WTC11 (cell line): ENCODE results near the gene TTL. TPM values are rescaled to one million over a fixed set of nuclear protein-coding genes. Genes with fewer than 3 reads are reported as not detected.

Experiments used
- ATAC-seq: fragments of 200-7000 bp; cut with Tn5 transposase; 2 replicates; pipeline ENCODE4 v1.10.0; 2021; ENCODE audit warnings: mild to moderate bottlenecking, moderate library complexity
- CTCF ChIA-PET: fragments of 300-600 bp; sonication (Branson Sonifier 250); formaldehyde crosslinking; loops from one replicate; lab custom pipeline; 2021; ENCODE audit warnings: antibody characterized with exemption; lab: Charles Lee
- POLR2A ChIA-PET: fragments of 350-600 bp; sonication (Branson Sonifier 250); formaldehyde crosslinking; loops from one replicate; lab custom pipeline; 2021; ENCODE audit warnings: antibody characterized with exemption; lab: Charles Lee
- DNase-seq: peaks from one replicate; pipeline ENCODE4 v3.0.0; 2021; ENCODE audit warnings: low spot score
- H3K27ac Mint-ChIP-seq: 2 replicates; pipeline ENCODE4 v1.8.0; 2021; ENCODE audit warnings: mixed read lengths
- H3K27me3 Mint-ChIP-seq: 2 replicates; pipeline ENCODE4 v1.8.0; 2021; ENCODE audit warnings: low read depth, mild to moderate bottlenecking, moderate library complexity, mixed read lengths
- H3K36me3 Mint-ChIP-seq: 2 replicates; pipeline ENCODE4 v1.8.0; 2021; ENCODE audit warnings: mixed read lengths
- H3K4me1 Mint-ChIP-seq: 2 replicates; pipeline ENCODE4 v1.8.0; 2022; ENCODE audit warnings: mixed read lengths
- H3K4me3 Mint-ChIP-seq: 2 replicates; pipeline ENCODE4 v1.8.0; 2021; ENCODE audit warnings: mild to moderate bottlenecking, moderate library complexity, mixed read lengths
- H3K9me3 Mint-ChIP-seq: 2 replicates; pipeline ENCODE4 v1.8.0; 2021; ENCODE audit warnings: mixed read lengths
- ATF1 ChIP-seq: sonication (generic); formaldehyde crosslinking; IDR thresholded peaks from 2 replicates; pipeline ENCODE4 v1.8.1; 2023; ENCODE audit warnings: mild to moderate bottlenecking, moderate library complexity, missing genetic modification reagents
- CREB1 ChIP-seq: sonication (generic); formaldehyde crosslinking; IDR thresholded peaks from 2 replicates; pipeline ENCODE4 v1.8.0; 2023; ENCODE audit warnings: mild to moderate bottlenecking, missing genetic modification reagents
- CTCF ChIP-seq: fragments of 200-600 bp; IDR thresholded peaks from 2 replicates; pipeline ENCODE4 v1.8.0; 2022; ENCODE audit warnings: antibody characterized with exemption
- E2F4 ChIP-seq: sonication (generic); formaldehyde crosslinking; IDR thresholded peaks from 2 replicates; pipeline ENCODE4 v1.8.1; 2022; ENCODE audit warnings: low read depth, mild to moderate bottlenecking, moderate library complexity, missing genetic modification reagents, borderline replicate concordance
- ELF4 ChIP-seq: sonication (generic); formaldehyde crosslinking; IDR thresholded peaks from 2 replicates; pipeline ENCODE4 v1.8.1; 2022; ENCODE audit warnings: low read depth, mild to moderate bottlenecking, moderate library complexity, missing genetic modification reagents
- FOXP1 ChIP-seq: sonication (generic); formaldehyde crosslinking; IDR thresholded peaks from 2 replicates; pipeline ENCODE4 v1.8.0; 2022; ENCODE audit warnings: missing genetic modification reagents, mild to moderate bottlenecking, moderate library complexity, borderline replicate concordance
- JUN ChIP-seq: sonication (generic); formaldehyde crosslinking; IDR thresholded peaks from 2 replicates; pipeline ENCODE4 v1.8.0; 2023; ENCODE audit warnings: mild to moderate bottlenecking, missing genetic modification reagents
- MXD4 ChIP-seq: fragments of 250-450 bp; sonication (Bioruptor Pico); IDR thresholded peaks from 2 replicates; pipeline ENCODE4 v1.8.0; 2021; ENCODE audit warnings: mild to moderate bottlenecking, moderate library complexity, borderline replicate concordance
- USF1 ChIP-seq: sonication (generic); formaldehyde crosslinking; IDR thresholded peaks from 2 replicates; pipeline ENCODE4 v1.8.0; 2022; ENCODE audit warnings: mild to moderate bottlenecking, missing genetic modification reagents
- total RNA-seq: library from RNA; stranded (reverse); gene quantifications from 3 replicates; pipeline ENCODE4 v1.2.3, GENCODE V29; 2021
- TF ChIP-seq, protein P1 (sequence below): sonication (generic); formaldehyde crosslinking; conservative IDR thresholded peaks from 2 replicates; pipeline ENCODE4 v1.8.1; 2022; ENCODE audit warnings: mild to moderate bottlenecking, missing genetic modification reagents
- TF ChIP-seq, protein P2 (sequence below): fragments of 250-450 bp; sonication (Bioruptor Pico); IDR thresholded peaks from 2 replicates; pipeline ENCODE4 v1.9.0; 2021; ENCODE audit warnings: mild to moderate bottlenecking
- TF ChIP-seq, protein P3 (sequence below): fragments of 250-450 bp; sonication (Bioruptor Pico); conservative IDR thresholded peaks from 2 replicates; pipeline ENCODE4 v1.9.0; 2021; ENCODE audit warnings: mild to moderate bottlenecking

Gene TTL
- total RNA-seq, 1 experiment from 2014 or later: 44.2 TPM

DNA sequence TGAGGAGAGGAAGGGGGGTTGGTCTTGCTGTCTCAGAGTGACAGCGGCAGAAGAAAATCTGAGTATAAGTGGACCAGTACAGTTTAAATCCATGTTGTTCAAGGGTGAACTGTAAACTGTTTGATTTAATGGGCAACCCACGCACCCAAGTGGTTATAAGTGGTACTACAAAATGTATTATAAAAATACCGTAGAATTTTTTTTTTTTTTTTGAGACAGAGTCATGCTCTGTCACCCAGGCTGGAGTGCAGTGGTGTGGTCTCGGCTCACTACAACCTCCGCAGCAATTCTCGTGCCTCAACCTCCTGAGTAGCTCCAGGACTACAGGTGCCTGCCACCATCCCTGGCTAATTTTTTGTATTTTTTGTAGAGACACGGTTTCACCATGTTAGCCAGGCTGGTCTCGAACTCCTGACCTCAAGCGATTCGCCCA is 100.4 kb downstream of the TTL start:
- Mint-ChIP-seq H3K9me3 (no peaks in the 10 kb centered on the region), H3K4me1 (peaks cover 13% of the 10 kb centered on the region), H3K27ac (no peak overlapping the region), H3K4me3 (peak overlapping the region; percentile 38), H3K36me3 (peaks cover 5% of the 10 kb centered on the region), H3K27me3 (no peaks in the 10 kb centered on the region)
- POLR2A ChIA-PET: no interaction called here
- ATAC-seq (no peak), DNase-seq (no peak)
- CTCF ChIA-PET: interaction anchor here (2.0 kb wide), 1 partner anchor 18 kb away, joined by 5 read pairs; no protein-coding TSS in a partner anchor
- TF ChIP-seq MXD4 (CRISPR knock-in tag) (no peak), CTCF (peak; percentile 57), USF1 (CRISPR knock-in tag) (no peak), JUN (CRISPR knock-in tag) (no peak), FOXP1 (no peak)
- TF ChIP-seq, all 79 proteins: peak for 1

GRCh38 chr2:112583497-112584133 is 101.7 kb downstream of the TTL start:
- peak overlapping the region; percentile 89 for H3K4me3 Mint-ChIP-seq
- no peak for DNase-seq
- CTCF ChIA-PET: interaction anchor here (0.9 to 3.1 kb wide), 4 partner anchors 16 to 142 kb away, joined by 3 to 16 read pairs (median 5); partner anchors contain the start of gene SLC20A1
- H3K27me3 Mint-ChIP-seq: no peaks in the 10 kb centered on the region
- POLR2A ChIA-PET: no interaction called here
- H3K4me1 Mint-ChIP-seq: peaks cover 13% of the 10 kb centered on the region
- peaks cover 9% of the 10 kb centered on the region for H3K36me3 Mint-ChIP-seq
- H3K27ac Mint-ChIP-seq: peak overlapping the region; percentile 99
- TF ChIP-seq ATF1 (CRISPR knock-in tag) (no peak), ELF4 (CRISPR knock-in tag) (no peak), CREB1 (CRISPR knock-in tag) (no peak), E2F4 (CRISPR knock-in tag) (no peak)
- TF ChIP-seq, protein P1, sequence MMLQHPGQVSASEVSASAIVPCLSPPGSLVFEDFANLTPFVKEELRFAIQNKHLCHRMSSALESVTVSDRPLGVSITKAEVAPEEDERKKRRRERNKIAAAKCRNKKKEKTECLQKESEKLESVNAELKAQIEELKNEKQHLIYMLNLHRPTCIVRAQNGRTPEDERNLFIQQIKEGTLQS (CRISPR knock-in tag): no peak
- TF ChIP-seq, protein P2, sequence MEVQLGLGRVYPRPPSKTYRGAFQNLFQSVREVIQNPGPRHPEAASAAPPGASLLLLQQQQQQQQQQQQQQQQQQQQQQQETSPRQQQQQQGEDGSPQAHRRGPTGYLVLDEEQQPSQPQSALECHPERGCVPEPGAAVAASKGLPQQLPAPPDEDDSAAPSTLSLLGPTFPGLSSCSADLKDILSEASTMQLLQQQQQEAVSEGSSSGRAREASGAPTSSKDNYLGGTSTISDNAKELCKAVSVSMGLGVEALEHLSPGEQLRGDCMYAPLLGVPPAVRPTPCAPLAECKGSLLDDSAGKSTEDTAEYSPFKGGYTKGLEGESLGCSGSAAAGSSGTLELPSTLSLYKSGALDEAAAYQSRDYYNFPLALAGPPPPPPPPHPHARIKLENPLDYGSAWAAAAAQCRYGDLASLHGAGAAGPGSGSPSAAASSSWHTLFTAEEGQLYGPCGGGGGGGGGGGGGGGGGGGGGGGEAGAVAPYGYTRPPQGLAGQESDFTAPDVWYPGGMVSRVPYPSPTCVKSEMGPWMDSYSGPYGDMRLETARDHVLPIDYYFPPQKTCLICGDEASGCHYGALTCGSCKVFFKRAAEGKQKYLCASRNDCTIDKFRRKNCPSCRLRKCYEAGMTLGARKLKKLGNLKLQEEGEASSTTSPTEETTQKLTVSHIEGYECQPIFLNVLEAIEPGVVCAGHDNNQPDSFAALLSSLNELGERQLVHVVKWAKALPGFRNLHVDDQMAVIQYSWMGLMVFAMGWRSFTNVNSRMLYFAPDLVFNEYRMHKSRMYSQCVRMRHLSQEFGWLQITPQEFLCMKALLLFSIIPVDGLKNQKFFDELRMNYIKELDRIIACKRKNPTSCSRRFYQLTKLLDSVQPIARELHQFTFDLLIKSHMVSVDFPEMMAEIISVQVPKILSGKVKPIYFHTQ (CRISPR knock-in tag): no peak
- TF ChIP-seq, protein P3, sequence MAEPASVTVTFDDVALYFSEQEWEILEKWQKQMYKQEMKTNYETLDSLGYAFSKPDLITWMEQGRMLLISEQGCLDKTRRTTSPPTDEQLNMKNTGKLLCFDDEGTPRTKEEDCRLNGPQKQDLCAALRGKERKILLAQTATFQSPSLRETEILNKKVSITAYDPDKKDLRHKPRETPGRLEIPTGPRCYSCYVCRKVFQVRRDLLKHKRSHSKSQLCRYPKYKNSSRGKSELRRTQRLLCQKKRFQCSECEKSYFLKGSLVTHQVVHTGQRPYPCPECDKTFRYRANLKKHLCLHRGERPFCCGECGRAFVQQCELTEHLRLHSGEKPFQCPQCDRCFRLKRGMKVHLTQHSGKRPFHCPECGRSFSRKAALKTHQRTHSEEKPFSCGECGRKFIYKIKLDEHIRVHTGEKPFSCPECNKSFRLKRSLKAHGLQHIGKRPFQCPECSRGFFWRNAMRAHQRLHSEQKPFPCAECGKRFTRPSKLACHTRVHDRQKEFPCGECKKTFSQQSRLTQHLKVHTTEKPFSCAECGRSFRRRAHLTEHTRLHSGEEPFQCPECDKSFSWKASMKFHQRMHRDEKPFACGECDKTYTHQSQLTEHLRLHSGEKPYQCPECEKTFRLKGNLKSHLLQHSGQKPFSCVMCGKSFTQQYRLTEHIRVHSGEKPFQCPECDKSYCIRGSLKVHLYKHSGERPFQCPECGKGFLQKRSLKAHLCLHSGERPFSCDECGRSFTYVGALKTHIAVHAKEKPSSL (CRISPR knock-in tag): no peak
- H3K9me3 Mint-ChIP-seq: no peaks in the 10 kb centered on the region
- no peak for ATAC-seq
